Fibroblast of lung (primary cell): ENCODE measurements around the gene CBLL1.

ENCODE experiments used
- CTCF ChIP-seq, 2 donors: IDR thresholded peaks in 1 of 2; conservative IDR thresholded peaks in 1 of 2; 1 replicate in 1 of 2; 2 replicates in 1 of 2; pipeline ENCODE4 v1.5.1; 2011 to 2012; ENCODE audit warnings: low read length in 2 of 2, control low read depth in 1 of 2, inconsistent platforms in 1 of 2, low read depth in 1 of 2, mild to moderate bottlenecking in 1 of 2
- EZH2 ChIP-seq: IDR thresholded peaks from 2 replicates; pipeline ENCODE4 v1.5.1; 2012; ENCODE audit warnings: low read length, control low read depth, mild to moderate bottlenecking; ENCODE audit errors: missing control alignments

GRCh38 chr7:107715531-107715930, 28.4 kb upstream of the CBLL1 start:
- TF ChIP-seq CTCF (conservative IDR thresholded peaks at IDR 0.05 in 1 of 2, IDR thresholded peaks at IDR 0.05 in 1 of 2; ENCODE audit: low read depth in 1 of 2, low read length in 2 of 2) = no peak
- TF ChIP-seq EZH2 = no peak
